Measurements from ENCODE around the gene CHCHD6.

GRCh38 chr3:126870608-126871210 is 166.7 kb downstream of the CHCHD6 start:
- no peak for TF ChIP-seq POLR2A (IDR thresholded peaks at IDR 0.05; ENCODE audit: low read length)
- TF ChIP-seq GATA1 (IDR thresholded peaks at IDR 0.05; ENCODE audit: low read depth, low read length), result no peak

All from erythroblast (primary cell).